ENCODE results near the gene NT5DC3. TPM values are rescaled to one million over a fixed set of nuclear protein-coding genes. Genes with fewer than 3 reads are reported as not detected.

The NT5DC3 gene
- total RNA-seq, 4 donors from 2014 or later = 3.6 to 5.8 (median 4.4) TPM

DNA sequence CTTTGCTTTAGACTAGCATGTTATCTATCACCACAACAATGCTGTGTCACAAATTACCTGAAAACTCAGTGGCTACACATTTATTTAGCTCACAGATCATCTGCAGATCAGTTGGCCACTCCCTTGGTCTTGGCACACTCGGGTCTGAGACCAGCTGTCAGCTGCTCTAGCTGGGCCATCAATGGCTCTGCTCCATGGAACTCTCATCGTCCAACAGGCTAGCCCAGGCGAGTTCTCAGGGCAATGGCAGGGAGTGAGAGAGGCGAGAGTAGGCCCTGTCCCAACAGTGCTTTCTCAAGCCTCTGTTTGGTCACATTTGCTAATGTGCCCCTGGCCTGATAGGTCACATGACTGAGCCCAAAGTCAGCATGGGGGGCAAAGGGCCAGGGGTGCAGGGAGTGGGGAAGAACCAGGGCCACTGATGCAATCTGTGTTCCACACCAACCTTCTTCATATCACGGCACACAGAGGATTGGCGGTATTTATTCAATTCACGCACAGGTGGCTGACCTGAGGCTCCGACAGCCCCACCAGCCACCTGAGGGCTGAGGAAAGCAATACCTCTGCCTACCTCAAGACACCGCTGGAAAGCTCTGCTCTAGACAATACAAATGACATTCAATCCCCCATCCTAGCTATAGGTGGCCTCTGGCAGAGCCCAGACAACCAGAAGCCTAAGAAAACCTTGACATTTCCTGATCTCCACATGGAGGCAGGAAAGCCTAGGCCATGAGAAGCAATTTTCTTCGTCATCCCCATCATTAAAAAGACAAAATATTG lies 82.5 kb downstream of the NT5DC3 start:
- no peak for DNase-seq
- no peaks in the 10 kb centered on the region for H3K9me3 ChIP-seq
- TF ChIP-seq, protein P1, sequence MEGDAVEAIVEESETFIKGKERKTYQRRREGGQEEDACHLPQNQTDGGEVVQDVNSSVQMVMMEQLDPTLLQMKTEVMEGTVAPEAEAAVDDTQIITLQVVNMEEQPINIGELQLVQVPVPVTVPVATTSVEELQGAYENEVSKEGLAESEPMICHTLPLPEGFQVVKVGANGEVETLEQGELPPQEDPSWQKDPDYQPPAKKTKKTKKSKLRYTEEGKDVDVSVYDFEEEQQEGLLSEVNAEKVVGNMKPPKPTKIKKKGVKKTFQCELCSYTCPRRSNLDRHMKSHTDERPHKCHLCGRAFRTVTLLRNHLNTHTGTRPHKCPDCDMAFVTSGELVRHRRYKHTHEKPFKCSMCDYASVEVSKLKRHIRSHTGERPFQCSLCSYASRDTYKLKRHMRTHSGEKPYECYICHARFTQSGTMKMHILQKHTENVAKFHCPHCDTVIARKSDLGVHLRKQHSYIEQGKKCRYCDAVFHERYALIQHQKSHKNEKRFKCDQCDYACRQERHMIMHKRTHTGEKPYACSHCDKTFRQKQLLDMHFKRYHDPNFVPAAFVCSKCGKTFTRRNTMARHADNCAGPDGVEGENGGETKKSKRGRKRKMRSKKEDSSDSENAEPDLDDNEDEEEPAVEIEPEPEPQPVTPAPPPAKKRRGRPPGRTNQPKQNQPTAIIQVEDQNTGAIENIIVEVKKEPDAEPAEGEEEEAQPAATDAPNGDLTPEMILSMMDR (IDR thresholded peaks at IDR 0.05) = no peak
- TF ChIP-seq POLR2A (IDR thresholded peaks at IDR 0.05) = no peak
- intact Hi-C loops (cut with DNase I) = no loop called here
- no peak overlapping the region for H3K27ac ChIP-seq
- no peaks in the 10 kb centered on the region for H3K36me3 ChIP-seq
- no peaks in the 10 kb centered on the region for H3K4me1 ChIP-seq
- no peaks in the 10 kb centered on the region for H3K27me3 ChIP-seq
- 89 to 90% methylated on average over 10 of the region's 10 CpGs for WGBS, 2 donors
- H3K4me3 ChIP-seq (replicated peaks in 1 of 3) = no peak overlapping the region

DNA sequence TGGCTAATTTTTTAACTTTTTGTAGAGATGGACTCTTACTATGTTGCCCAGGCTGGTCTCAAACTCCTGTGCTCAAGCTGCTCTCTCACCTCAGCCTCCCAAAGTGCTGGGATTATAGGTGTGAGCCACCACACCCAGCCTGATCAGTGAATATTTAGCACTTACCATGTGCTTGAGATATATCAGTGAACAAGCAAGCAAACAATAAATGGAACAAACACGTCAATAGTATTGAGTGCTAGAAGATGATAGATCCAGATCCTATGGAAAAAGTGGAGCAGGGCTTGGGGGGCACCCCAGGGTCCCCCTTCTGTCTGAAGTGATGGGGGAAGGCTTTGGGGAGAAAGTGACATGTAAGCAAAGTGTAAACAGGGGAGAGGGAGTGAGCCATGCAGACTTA lies 83.8 kb downstream of the NT5DC3 start:
- DNase-seq = no peak
- Histone ChIP-seq H3K27ac (no peak overlapping the region), H3K4me1 (no peaks in the 10 kb centered on the region), H3K27me3 (no peaks in the 10 kb centered on the region), H3K4me3 (replicated peaks in 1 of 3) (no peak overlapping the region), H3K36me3 (no peaks in the 10 kb centered on the region), H3K9me3 (no peaks in the 10 kb centered on the region)
- TF ChIP-seq POLR2A (IDR thresholded peaks at IDR 0.05) = no peak
- TF ChIP-seq, protein P1 (IDR thresholded peaks at IDR 0.05) = no peak
- intact Hi-C loops (cut with DNase I) = no loop called here
- 88 to 97% methylated on average over 1 of the region's 1 CpG for WGBS, 2 donors

DNA sequence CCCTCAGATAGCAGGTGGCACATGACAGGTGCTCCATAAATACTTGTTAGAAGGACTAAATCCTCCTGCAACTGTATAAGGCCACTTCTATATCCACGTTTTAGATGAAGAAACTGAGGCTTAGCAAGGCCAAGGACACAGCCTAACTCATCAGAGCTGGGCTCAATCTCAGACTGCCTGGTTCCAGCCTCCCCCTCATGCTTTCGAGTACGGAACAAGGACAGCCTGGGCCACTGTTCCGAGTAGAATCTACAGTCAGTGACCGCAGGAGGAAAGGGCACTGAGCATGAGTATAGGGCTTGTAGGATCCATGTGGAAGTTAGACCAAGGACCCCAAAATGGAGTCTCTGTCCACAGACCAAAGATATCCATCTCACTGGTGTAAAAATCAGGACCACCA lies 84.6 kb downstream of the NT5DC3 start:
- intact Hi-C loops (cut with DNase I) = no loop called here
- H3K27me3 ChIP-seq = no peaks in the 10 kb centered on the region
- H3K4me3 ChIP-seq (replicated peaks in 1 of 3) = no peak overlapping the region
- WGBS, 2 donors = 91 to 94% methylated on average over 5 of the region's 5 CpGs
- no peaks in the 10 kb centered on the region for H3K4me1 ChIP-seq
- no peak for DNase-seq
- no peak overlapping the region for H3K27ac ChIP-seq
- H3K9me3 ChIP-seq = no peaks in the 10 kb centered on the region
- no peak for TF ChIP-seq POLR2A (IDR thresholded peaks at IDR 0.05)
- TF ChIP-seq, protein P1 (IDR thresholded peaks at IDR 0.05) = no peak
- H3K36me3 ChIP-seq = no peaks in the 10 kb centered on the region

DNA sequence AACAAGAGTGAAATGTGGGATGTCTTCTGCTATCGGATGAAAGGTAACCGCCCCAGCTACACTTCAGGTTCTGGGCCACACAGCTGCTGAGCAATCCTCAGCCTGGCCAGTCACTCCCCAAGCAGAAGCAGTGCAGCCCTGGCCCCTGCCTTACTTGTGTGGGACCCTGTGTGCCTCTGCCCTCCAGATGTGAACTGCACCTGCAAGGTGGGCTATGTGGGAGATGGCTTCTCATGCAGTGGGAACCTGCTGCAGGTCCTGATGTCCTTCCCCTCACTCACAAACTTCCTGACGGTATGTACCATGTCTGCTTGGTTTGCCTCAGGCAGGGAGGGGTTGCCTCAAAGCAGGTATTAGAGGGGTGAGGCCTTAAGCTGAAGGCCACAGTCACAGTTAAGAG lies 85.6 kb downstream of the NT5DC3 start:
- intact Hi-C loops (cut with DNase I) = no loop called here
- H3K9me3 ChIP-seq = no peaks in the 10 kb centered on the region
- no peak for DNase-seq
- no peaks in the 10 kb centered on the region for H3K4me1 ChIP-seq
- H3K27me3 ChIP-seq = no peaks in the 10 kb centered on the region
- WGBS, 2 donors = 50 to 64% methylated on average over 2 to 3 of the region's 3 CpGs
- no peak for TF ChIP-seq POLR2A (IDR thresholded peaks at IDR 0.05)
- TF ChIP-seq, protein P1 (IDR thresholded peaks at IDR 0.05) = no peak
- H3K27ac ChIP-seq = no peak overlapping the region
- no peaks in the 10 kb centered on the region for H3K36me3 ChIP-seq
- no peak overlapping the region for H3K4me3 ChIP-seq (replicated peaks in 1 of 3)

DNA sequence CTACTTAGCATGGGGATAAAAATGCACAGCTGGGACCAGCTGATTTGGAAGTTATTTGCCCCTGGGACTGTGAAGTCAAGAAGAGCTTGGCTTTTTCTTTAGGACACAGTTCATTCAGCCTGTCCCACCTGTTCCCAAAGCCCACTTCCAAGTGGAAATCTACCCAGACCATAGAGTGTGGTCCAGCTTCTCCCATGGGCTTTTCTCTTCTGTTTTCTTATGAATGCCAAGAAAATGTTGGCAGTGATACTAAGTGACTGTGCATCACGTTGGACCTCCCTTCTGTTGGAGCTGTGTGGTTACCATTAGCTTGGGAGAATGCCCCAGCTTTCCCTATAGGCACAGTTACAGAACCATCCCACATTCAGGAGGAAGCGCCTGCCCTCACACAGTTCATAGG lies 89.4 kb downstream of the NT5DC3 start:
- 63 to 65% methylated on average over 2 of the region's 2 CpGs for WGBS, 2 donors
- no peaks in the 10 kb centered on the region for H3K4me1 ChIP-seq
- DNase-seq = no peak
- H3K27me3 ChIP-seq = no peaks in the 10 kb centered on the region
- H3K9me3 ChIP-seq = no peaks in the 10 kb centered on the region
- no peak for TF ChIP-seq POLR2A (IDR thresholded peaks at IDR 0.05)
- TF ChIP-seq, protein P1 (IDR thresholded peaks at IDR 0.05) = no peak
- H3K4me3 ChIP-seq (replicated peaks in 1 of 3) = no peak overlapping the region
- no peaks in the 10 kb centered on the region for H3K36me3 ChIP-seq
- intact Hi-C loops (cut with DNase I) = no loop called here
- H3K27ac ChIP-seq = no peak overlapping the region
